Astrocyte of the spinal cord (primary cell): Measurements from ENCODE around the gene MAPK8IP2.

ENCODE experiments used
- DNase-seq: peaks from one replicate; pipeline ENCODE4 v3.0.0; 2011; ENCODE audit warnings: low read depth, low spot score
- H3K4me3 ChIP-seq: 2 replicates; pipeline ENCODE4 v1.5.1; 2011; ENCODE audit warnings: low read depth, mild to moderate bottlenecking, low read length, moderate library complexity
- CTCF ChIP-seq: IDR thresholded peaks from 2 replicates; pipeline ENCODE4 v1.5.1; 2012; ENCODE audit warnings: low read depth, mild to moderate bottlenecking, low read length, inconsistent platforms
- in situ Hi-C: cut with HindIII; loops from 2 replicates; pipeline ENCODE4 v1.10.0; 2017; ENCODE audit warnings: low sequenced_read_pairs

The MAPK8IP2 gene

GRCh38 chr22:50622723-50623327, 22.2 kb downstream of the MAPK8IP2 start:
- H3K4me3 ChIP-seq = no peak overlapping the region
- TF ChIP-seq CTCF = no peak

GRCh38 chr22:50624347-50625130, 23.9 kb downstream of the MAPK8IP2 start:
- no peak for DNase-seq
- H3K4me3 ChIP-seq = no peak overlapping the region
- TF ChIP-seq CTCF = no peak
- in situ Hi-C loops = no loop called here

More at GRCh38 chr22:50622723-50623327, 22.2 kb downstream of the MAPK8IP2 start:
- in situ Hi-C loops = no loop called here
- DNase-seq = no peak

GRCh38 chr22:50625131-50625567, 24.6 kb downstream of the MAPK8IP2 start:
- no peak for TF ChIP-seq CTCF
- in situ Hi-C loops = no loop called here
- DNase-seq = no peak

GRCh38 chr22:50625568-50626313, 25.1 kb downstream of the MAPK8IP2 start:
- H3K4me3 ChIP-seq = no peak overlapping the region
- no peak for DNase-seq
- no peak for TF ChIP-seq CTCF
- in situ Hi-C loops = no loop called here

More at GRCh38 chr22:50625131-50625567, 24.6 kb downstream of the MAPK8IP2 start:
- no peak overlapping the region for H3K4me3 ChIP-seq

- in situ Hi-C loops = no loop called here
- no peak for TF ChIP-seq CTCF
- no peak for DNase-seq
- H3K4me3 ChIP-seq = no peak overlapping the region
These were observed 25.8 kb downstream of the MAPK8IP2 start for GRCh38 chr22:50626314-50626849.
